GM12873 (cell line): ENCODE results near the gene WDR47.

Experiments used
- CTCF ChIP-seq: IDR thresholded peaks from 2 replicates; pipeline ENCODE4 v1.5.1; 2012; ENCODE audit warnings: low read depth, mild to moderate bottlenecking, moderate library complexity, low read length, control low read depth; ENCODE audit not compliant: insufficient read depth; ENCODE audit errors: missing control alignments

WDR47 gene

GRCh38 chr1:109041621-109042468 is at the start of gene WDR47:
WDR47 (minus strand) TSS chr1:109042102; CDS start chr1:109023512, 18,590 bp downstream.
- TF ChIP-seq CTCF, result no peak

GRCh38 chr1:109091078-109091838 is 49.4 kb upstream of the WDR47 start:
- no peak for TF ChIP-seq CTCF

- no peak for TF ChIP-seq CTCF
Observed at GRCh38 chr1:109090196-109091077, 48.5 kb upstream of the WDR47 start, which contains the start of gene TMEM167B. TMEM167B (plus strand) TSS chr1:109090764; CDS start chr1:109090873, 109 bp downstream.

GRCh38 chr1:109089242-109090015 is 47.5 kb upstream of the WDR47 start:
- peak; percentile 58 for TF ChIP-seq CTCF

GRCh38 chr1:109084563-109085517 is 42.9 kb upstream of the WDR47 start:
- TF ChIP-seq CTCF, result no peak

- no peak for TF ChIP-seq CTCF
Observed at GRCh38 chr1:109083923-109084322, 42.0 kb upstream of the WDR47 start.
